Activated gamma-delta T cell (primary cell): ENCODE measurements around the gene NUPR1.
"Not testable (repeated sequence)": the region's sequence is repeated elsewhere in the genome, so short reads cannot be mapped to it uniquely, and the experiment has no call there.

Experiments used
- DNase-seq: peaks from one replicate; lab custom pipeline; 2025; lab: John Stamatoyannopoulos, UW

Gene NUPR1

GRCh38 chr16:28554634-28555423, 16.1 kb upstream of the NUPR1 start:
- DNase-seq = no peak

GRCh38 chr16:28553776-28554633, 15.2 kb upstream of the NUPR1 start, which contains the start of gene SGF29:
TSS of gene SGF29 (plus strand) at chr16:28553920. CDS start at chr16:28581070, 27,150 bp downstream.
- DNase-seq = peak; percentile 82

GRCh38 chr16:28549301-28549899, 10.6 kb upstream of the NUPR1 start:
- no peak for DNase-seq

- DNase-seq = no peak
Measured at GRCh38 chr16:28548306-28548802, 9.6 kb upstream of the NUPR1 start.

GRCh38 chr16:28546626-28547025, 7.9 kb upstream of the NUPR1 start:
- DNase-seq = no peak

GRCh38 chr16:28545964-28546363, 7.2 kb upstream of the NUPR1 start:
- not testable (repeated sequence) for DNase-seq

- no peak for DNase-seq
Measured at GRCh38 chr16:28544998-28545397, 6.2 kb upstream of the NUPR1 start.

- DNase-seq = no peak
Measured at GRCh38 chr16:28543072-28543471, 4.3 kb upstream of the NUPR1 start.

GRCh38 chr16:28542646-28543045, 3.9 kb upstream of the NUPR1 start:
- no peak for DNase-seq

GRCh38 chr16:28540346-28540745, 1.6 kb upstream of the NUPR1 start:
- DNase-seq = no peak

- no peak for DNase-seq
Measured at GRCh38 chr16:28537964-28538732, 626 bp downstream of the NUPR1 start.

GRCh38 chr16:28537076-28537475, 1.7 kb downstream of the NUPR1 start:
- no peak for DNase-seq

GRCh38 chr16:28534542-28535373, 4.0 kb downstream of the NUPR1 start:
- DNase-seq = no peak

GRCh38 chr16:28532940-28533647, 5.7 kb downstream of the NUPR1 start:
- DNase-seq = no peak

GRCh38 chr16:28531777-28532744, 6.7 kb downstream of the NUPR1 start:
- no peak for DNase-seq

- no peak for DNase-seq
Measured at GRCh38 chr16:28529124-28529523, 9.7 kb downstream of the NUPR1 start.

GRCh38 chr16:28528463-28528867, 10.3 kb downstream of the NUPR1 start:
- no peak for DNase-seq

GRCh38 chr16:28527985-28528384, 10.8 kb downstream of the NUPR1 start:
- no peak for DNase-seq
